ENCODE measurements around the gene TCFL5.

Gene TCFL5

GRCh38 chr20:62882426-62882825, 20.8 kb upstream of the TCFL5 start:
- H3K4me1 ChIP-seq (ENCODE audit: control insufficient read depth, insufficient read depth, low read length): no peaks in the 10 kb centered on the region; the same call in 1 of the 2 replicates
- TF ChIP-seq MYNN (tag by site-specific recombination; IDR thresholded peaks at IDR 0.05; ENCODE audit: borderline replicate concordance) (no peak), ZNF596 (tag by site-specific recombination; IDR thresholded peaks at IDR 0.05) (no peak), ZNF610 (tag by site-specific recombination; IDR thresholded peaks at IDR 0.05; ENCODE audit: borderline replicate concordance) (no peak), ZNF362 (tag by site-specific recombination; IDR thresholded peaks at IDR 0.05) (no peak), ZNF311 (tag by site-specific recombination; IDR thresholded peaks at IDR 0.05; ENCODE audit: borderline replicate concordance) (no peak), ZNF501 (tag by site-specific recombination; IDR thresholded peaks at IDR 0.05) (no peak)
- ChIA-PET POLR2A (interaction anchor here (0.6 kb wide), 1 partner anchor 240 kb away, joined by 3 read pairs; the partner anchor contains the start of gene SLCO4A1), CTCF (no interaction called here)
- no peak overlapping the region for H3K4me3 ChIP-seq (ENCODE audit: low read depth, low read length)
- H3K9me3 ChIP-seq (ENCODE audit: control insufficient read depth, insufficient read depth, low read depth, low read length): no peaks in the 10 kb centered on the region
- H3K27ac ChIP-seq (ENCODE audit: extremely low read depth, low read depth, low read length): no peak overlapping the region
- peaks cover 0 to 41% of the 10 kb centered on the region in 2 experiments; a peak in 1 of 3 replicates for H3K36me3 ChIP-seq (ENCODE audit: control insufficient read depth in 2 of 2, insufficient read depth in 1 of 2, low read length in 2 of 2)

- ChIA-PET POLR2A (interaction anchor here (0.6 kb wide), 1 partner anchor 239 kb away, joined by 3 read pairs; the partner anchor contains the start of gene SLCO4A1), CTCF (no interaction called here)
- Histone ChIP-seq H3K9me3 (ENCODE audit: control insufficient read depth, insufficient read depth, low read depth, low read length) (no peaks in the 10 kb centered on the region), H3K27ac (ENCODE audit: extremely low read depth, low read depth, low read length) (no peak overlapping the region), H3K4me3 (ENCODE audit: low read depth, low read length) (no peak overlapping the region), H3K36me3 (ENCODE audit: control insufficient read depth in 2 of 2, insufficient read depth in 1 of 2, low read length in 2 of 2) (peaks cover 0 to 35% of the 10 kb centered on the region in 2 experiments; a peak in 1 of 3 replicates), H3K4me1 (ENCODE audit: control insufficient read depth, insufficient read depth, low read length) (no peaks in the 10 kb centered on the region)
- no peak for TF ChIP-seq ZFP69B (tag by site-specific recombination; IDR thresholded peaks at IDR 0.05)
- TF ChIP-seq ZFP41 (tag by site-specific recombination; IDR thresholded peaks at IDR 0.05; ENCODE audit: borderline replicate concordance): no peak
- TF ChIP-seq ZNF16 (tag by site-specific recombination; IDR thresholded peaks at IDR 0.05; ENCODE audit: low read depth): no peak
- TF ChIP-seq TCF7L2 (IDR thresholded peaks at IDR 0.05; ENCODE audit: borderline replicate concordance, low read depth, low read length): no peak
- TF ChIP-seq ZBTB48 (tag by site-specific recombination; IDR thresholded peaks at IDR 0.05): no peak
- TF ChIP-seq ZNF211 (tag by site-specific recombination; IDR thresholded peaks at IDR 0.05; ENCODE audit: low read depth): no peak
- no peak for TF ChIP-seq ZBTB17 (tag by site-specific recombination; IDR thresholded peaks at IDR 0.05)
- TF ChIP-seq ZNF239 (tag by site-specific recombination; IDR thresholded peaks at IDR 0.05): no peak
- no peak for TF ChIP-seq ZEB2 (tag by site-specific recombination; IDR thresholded peaks at IDR 0.05)
- no peak for TF ChIP-seq GFI1B (tag by site-specific recombination; IDR thresholded peaks at IDR 0.05)
- TF ChIP-seq ZNF645 (tag by site-specific recombination; IDR thresholded peaks at IDR 0.05): no peak
These were observed 20.2 kb upstream of the TCFL5 start for GRCh38 chr20:62881662-62882395.

GRCh38 chr20:62880935-62881661, 19.5 kb upstream of the TCFL5 start:
- no peak for TF ChIP-seq ZNF202 (tag by site-specific recombination; IDR thresholded peaks at IDR 0.05; ENCODE audit: borderline replicate concordance)
- no peak for TF ChIP-seq ZNF311 (tag by site-specific recombination; IDR thresholded peaks at IDR 0.05; ENCODE audit: borderline replicate concordance)
- TF ChIP-seq REPIN1 (tag by site-specific recombination; IDR thresholded peaks at IDR 0.05; ENCODE audit: low read depth): no peak
- no peak for TF ChIP-seq ZBTB21 (tag by site-specific recombination; IDR thresholded peaks at IDR 0.05)
- TF ChIP-seq ZNF18 (tag by site-specific recombination; IDR thresholded peaks at IDR 0.05): no peak
- no peak for TF ChIP-seq ZFP69B (tag by site-specific recombination; IDR thresholded peaks at IDR 0.05)
- TF ChIP-seq ZNF654 (tag by site-specific recombination; IDR thresholded peaks at IDR 0.05; ENCODE audit: low read depth): no peak
- Histone ChIP-seq H3K36me3 (ENCODE audit: control insufficient read depth in 2 of 2, insufficient read depth in 1 of 2, low read length in 2 of 2) (peaks cover 0 to 28% of the 10 kb centered on the region in 2 experiments; a peak in 1 of 3 replicates), H3K9me3 (ENCODE audit: control insufficient read depth, insufficient read depth, low read depth, low read length) (no peaks in the 10 kb centered on the region), H3K4me3 (ENCODE audit: low read depth, low read length) (no peak overlapping the region), H3K27ac (ENCODE audit: extremely low read depth, low read depth, low read length) (no peak overlapping the region), H3K4me1 (ENCODE audit: control insufficient read depth, insufficient read depth, low read length) (no peaks in the 10 kb centered on the region)
- CTCF ChIA-PET: no interaction called here
- POLR2A ChIA-PET: no interaction called here
